PC-9 (cell line): ENCODE results near the gene CACNA1S. TPM values are rescaled to one million over a fixed set of nuclear protein-coding genes. Genes with fewer than 3 reads are reported as not detected.
A peak's percentile ranks its signal among the peaks of the same experiment; 100 is the strongest.

ENCODE experiments used
- BruUV-seq: library from RNA; stranded (reverse); fragments of 400-500 nt; replicated peaks from 2 replicates; lab custom pipeline; 2021; lab: Mats Ljungman, UMichigan
- CTCF ChIA-PET: fragments of 300-600 bp; sonication (Branson Sonifier 250); formaldehyde crosslinking; loops from one replicate; lab custom pipeline; 2022; ENCODE audit warnings: antibody characterized with exemption; lab: Charles Lee
- POLR2A ChIA-PET: fragments of 300-600 bp; sonication (Branson Sonifier 250); formaldehyde crosslinking; loops from one replicate; lab custom pipeline; 2022; ENCODE audit warnings: antibody characterized with exemption; ENCODE audit not compliant: unreplicated experiment; lab: Charles Lee
- DNase-seq, 2 experiments: peaks; one replicate each; pipeline versions ENCODE4 v3.0.0 to v3.0.0-alpha.2; 2015 to 2022; ENCODE audit warnings: mixed read lengths in 1 of 2
- H2AFZ ChIP-seq: fragments of 200-600 bp; sonication (generic); 2 replicates; pipeline ENCODE4 v1.8.1; 2017; ENCODE audit warnings: antibody characterized with exemption
- H3F3A ChIP-seq: fragments of 200-600 bp; sonication (generic); 2 replicates; pipeline ENCODE4 v1.8.1; 2017; ENCODE audit warnings: antibody characterized with exemption, mild to moderate bottlenecking, low read depth; ENCODE audit not compliant: insufficient read depth
- H3K27ac ChIP-seq: fragments of 200-600 bp; sonication (generic); 2 replicates; pipeline ENCODE4 v1.6.1; 2016; ENCODE audit warnings: mixed run types
- H3K27me3 ChIP-seq: fragments of 200-600 bp; sonication (generic); 2 replicates; pipeline ENCODE4 v1.6.1; 2016; ENCODE audit warnings: low read depth, mixed run types; ENCODE audit not compliant: insufficient read depth
- H3K36me3 ChIP-seq: fragments of 200-600 bp; sonication (generic); 2 replicates; pipeline ENCODE4 v1.6.1; 2016; ENCODE audit warnings: low read depth, mixed run types
- H3K4me1 ChIP-seq: fragments of 200-600 bp; sonication (generic); replicated peaks from 2 replicates; pipeline ENCODE4 v1.6.1; 2016; ENCODE audit warnings: mixed run types; ENCODE audit not compliant: insufficient read depth
- H3K4me2 ChIP-seq: fragments of 200-600 bp; sonication (generic); 2 replicates; pipeline ENCODE4 v1.6.1; 2017; ENCODE audit warnings: mixed run types
- H3K4me3 ChIP-seq: fragments of 200-600 bp; sonication (generic); 2 replicates; pipeline ENCODE4 v1.6.1; 2016; ENCODE audit warnings: mixed run types
- H3K79me2 ChIP-seq: fragments of 200-600 bp; sonication (generic); 2 replicates; pipeline ENCODE4 v1.6.1; 2017; ENCODE audit warnings: low read depth, mixed run types
- H3K9me2 ChIP-seq: fragments of 200-600 bp; sonication (generic); 2 replicates; pipeline ENCODE4 v1.8.1; 2017; ENCODE audit warnings: mild to moderate bottlenecking; ENCODE audit not compliant: insufficient read depth
- H3K9me3 ChIP-seq: fragments of 200-600 bp; sonication (generic); 2 replicates; pipeline ENCODE4 v1.8.1; 2016; ENCODE audit warnings: low read depth; ENCODE audit not compliant: insufficient read depth
- H4K20me1 ChIP-seq: fragments of 200-600 bp; sonication (generic); 2 replicates; pipeline ENCODE4 v1.8.1; 2017; ENCODE audit not compliant: insufficient read depth
- EZH2 ChIP-seq: fragments of 200-600 bp; sonication (generic); IDR thresholded peaks from 2 replicates; pipeline ENCODE4 v1.8.0; 2017; ENCODE audit warnings: antibody characterized with exemption, low read depth
- intact Hi-C: fragments of 100-400 bp; cut with micrococcal nuclease; formaldehyde crosslinking; loops from one replicate; pipeline ENCODE4 v1.10.0; 2022; ENCODE audit not compliant: unreplicated experiment
- total RNA-seq: library from RNA; stranded (reverse); gene quantifications from 2 replicates; pipeline ENCODE4 v1.2.3, GENCODE V29; 2021
- TF ChIP-seq, protein P1 (sequence below): fragments of 200-600 bp; sonication (generic); conservative IDR thresholded peaks from 2 replicates; pipeline ENCODE4 v1.6.1; 2017; ENCODE audit warnings: mixed run types, antibody characterized with exemption, mild to moderate bottlenecking, moderate library complexity

Gene CACNA1S
- total RNA-seq, 1 experiment from 2014 or later = not detected

DNA sequence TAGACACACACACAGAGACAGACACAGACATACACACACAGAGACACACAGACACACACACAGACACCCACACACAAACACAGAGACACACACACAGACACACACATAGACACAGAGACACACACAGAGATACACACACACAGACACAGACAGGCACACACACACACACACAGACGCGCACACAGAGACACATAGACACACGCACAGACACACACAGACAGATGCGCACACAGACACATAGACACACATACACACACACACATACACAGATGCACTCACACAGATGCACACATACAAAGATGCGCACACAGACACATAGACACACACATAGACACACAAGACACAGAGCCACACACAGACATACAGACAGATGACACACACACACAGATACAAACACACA is 104.7 kb downstream of the CACNA1S start:
- Histone ChIP-seq H3K4me3 (no peak overlapping the region), H3K27ac (no peak overlapping the region), H3K79me2 (no peaks in the 10 kb centered on the region), H3K4me2 (no peak overlapping the region), H3F3A (no peaks in the 10 kb centered on the region), H3K9me2 (no peaks in the 10 kb centered on the region), H4K20me1 (no peaks in the 10 kb centered on the region), H3K9me3 (no peaks in the 10 kb centered on the region), H3K27me3 (no peaks in the 10 kb centered on the region), H3K36me3 (no peaks in the 10 kb centered on the region), H3K4me1 (no peaks in the 10 kb centered on the region; the same call in 1 of the 2 replicates), H2AFZ (no peak overlapping the region)
- intact Hi-C loops = no loop called here
- ChIA-PET CTCF (no interaction called here), POLR2A (no interaction called here)
- no TSS peak for BruUV-seq
- DNase-seq = no peak
- TF ChIP-seq, protein P1, sequence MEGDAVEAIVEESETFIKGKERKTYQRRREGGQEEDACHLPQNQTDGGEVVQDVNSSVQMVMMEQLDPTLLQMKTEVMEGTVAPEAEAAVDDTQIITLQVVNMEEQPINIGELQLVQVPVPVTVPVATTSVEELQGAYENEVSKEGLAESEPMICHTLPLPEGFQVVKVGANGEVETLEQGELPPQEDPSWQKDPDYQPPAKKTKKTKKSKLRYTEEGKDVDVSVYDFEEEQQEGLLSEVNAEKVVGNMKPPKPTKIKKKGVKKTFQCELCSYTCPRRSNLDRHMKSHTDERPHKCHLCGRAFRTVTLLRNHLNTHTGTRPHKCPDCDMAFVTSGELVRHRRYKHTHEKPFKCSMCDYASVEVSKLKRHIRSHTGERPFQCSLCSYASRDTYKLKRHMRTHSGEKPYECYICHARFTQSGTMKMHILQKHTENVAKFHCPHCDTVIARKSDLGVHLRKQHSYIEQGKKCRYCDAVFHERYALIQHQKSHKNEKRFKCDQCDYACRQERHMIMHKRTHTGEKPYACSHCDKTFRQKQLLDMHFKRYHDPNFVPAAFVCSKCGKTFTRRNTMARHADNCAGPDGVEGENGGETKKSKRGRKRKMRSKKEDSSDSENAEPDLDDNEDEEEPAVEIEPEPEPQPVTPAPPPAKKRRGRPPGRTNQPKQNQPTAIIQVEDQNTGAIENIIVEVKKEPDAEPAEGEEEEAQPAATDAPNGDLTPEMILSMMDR = no peak
- no peak for TF ChIP-seq EZH2

DNA sequence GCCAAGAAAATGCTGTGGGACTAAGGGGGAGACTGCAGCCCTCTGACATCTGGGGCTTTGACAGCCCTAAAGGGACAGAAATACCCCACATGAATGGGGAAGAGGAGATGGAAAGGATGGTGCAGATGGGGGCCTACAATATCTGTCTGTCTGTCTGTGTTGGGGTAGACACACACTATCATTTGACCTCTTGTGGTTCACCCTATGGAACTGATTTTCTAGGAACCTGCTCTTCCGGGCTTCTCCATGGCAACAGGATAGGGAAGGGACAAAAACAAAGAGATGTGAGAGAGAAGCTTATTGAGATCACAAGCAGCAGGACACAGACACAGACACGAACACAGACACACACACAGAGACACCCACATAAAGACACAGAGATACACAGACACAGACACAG is 105.8 kb downstream of the CACNA1S start:
- Histone ChIP-seq H3K4me3 (no peak overlapping the region), H3K4me1 (no peaks in the 10 kb centered on the region; the same call in 1 of the 2 replicates), H4K20me1 (no peaks in the 10 kb centered on the region), H2AFZ (no peak overlapping the region), H3K9me2 (no peaks in the 10 kb centered on the region), H3K36me3 (no peaks in the 10 kb centered on the region), H3K27ac (no peak overlapping the region), H3K9me3 (no peaks in the 10 kb centered on the region), H3K79me2 (no peaks in the 10 kb centered on the region), H3F3A (no peaks in the 10 kb centered on the region), H3K4me2 (no peak overlapping the region), H3K27me3 (no peaks in the 10 kb centered on the region)
- POLR2A ChIA-PET = interaction anchor here (0.6 kb wide), 1 partner anchor 283 kb away, joined by 8 read pairs; no protein-coding TSS in a partner anchor
- CTCF ChIA-PET = interaction anchor here (0.8 kb wide), 1 partner anchor 9 kb away, joined by 3 read pairs; no protein-coding TSS in a partner anchor
- DNase-seq = peak; percentile 11 to 55
- no TSS peak for BruUV-seq
- no peak for TF ChIP-seq EZH2
- TF ChIP-seq, protein P1 = no peak
- intact Hi-C loops = no loop called here

DNA sequence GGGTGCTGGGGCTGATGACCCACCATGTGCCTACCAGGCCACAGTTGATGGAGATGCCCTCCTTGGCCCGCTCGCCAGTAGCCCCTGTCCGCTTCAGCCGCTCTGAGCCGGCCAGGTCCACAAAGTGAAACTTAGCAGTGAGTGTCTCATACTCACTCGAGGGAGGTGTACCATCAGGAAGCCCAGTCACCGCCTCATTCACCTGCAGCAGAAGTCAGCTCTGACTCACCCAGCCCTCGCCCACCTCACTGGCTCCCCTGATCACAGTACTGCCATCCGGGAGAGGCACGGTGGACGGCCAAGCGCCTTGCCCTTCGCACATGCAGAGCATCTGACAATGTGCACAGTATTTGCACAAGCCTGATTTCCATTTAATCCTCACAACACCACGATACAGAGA is 107.5 kb downstream of the CACNA1S start:
- no peak overlapping the region for H3K4me3 ChIP-seq
- H3K27me3 ChIP-seq = no peaks in the 10 kb centered on the region
- H3K9me2 ChIP-seq = no peaks in the 10 kb centered on the region
- ChIA-PET POLR2A (no interaction called here), CTCF (interaction anchor here (1.1 kb wide), 1 partner anchor 431 kb away, joined by 3 read pairs; no protein-coding TSS in a partner anchor)
- TF ChIP-seq, protein P1 = no peak
- no peak for TF ChIP-seq EZH2
- H3K36me3 ChIP-seq = no peaks in the 10 kb centered on the region
- no peak overlapping the region for H3K4me2 ChIP-seq
- H2AFZ ChIP-seq = no peak overlapping the region
- H3K79me2 ChIP-seq = no peaks in the 10 kb centered on the region
- H3K4me1 ChIP-seq = no peaks in the 10 kb centered on the region; the same call in 1 of the 2 replicates
- DNase-seq = peak in 1 of 2 experiments; percentile 25
- no peak overlapping the region for H3K27ac ChIP-seq
- intact Hi-C loops = no loop called here
- H3F3A ChIP-seq = no peaks in the 10 kb centered on the region
- H3K9me3 ChIP-seq = no peaks in the 10 kb centered on the region
- no peaks in the 10 kb centered on the region for H4K20me1 ChIP-seq
- no TSS peak for BruUV-seq
